Measurements from ENCODE around the gene SNAI3.

DNA sequence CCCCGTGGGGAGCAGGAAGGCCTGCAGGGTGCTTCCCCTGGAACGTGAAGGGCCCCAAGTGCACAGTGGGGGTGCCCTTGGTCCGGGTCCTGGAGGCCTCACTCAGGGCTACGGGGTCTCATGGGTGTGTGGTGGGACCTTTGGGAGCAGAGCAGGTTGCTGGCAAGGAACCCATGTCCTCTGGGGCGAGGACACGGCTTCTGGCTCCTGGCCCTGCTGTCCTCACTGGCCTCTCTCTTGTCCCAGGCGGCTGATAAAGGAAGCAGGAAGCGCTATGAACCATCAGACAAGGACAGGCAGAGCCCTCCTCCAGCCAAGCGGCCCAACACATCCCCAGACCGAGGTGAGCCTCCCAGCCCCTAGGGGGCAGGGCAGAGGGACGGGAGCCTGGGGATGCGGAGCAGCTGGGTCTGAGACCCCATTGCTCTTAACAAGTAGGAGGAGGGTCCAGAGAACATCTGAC lies 57.8 kb downstream of the SNAI3 start:
- no peak for TF ChIP-seq POLR2AphosphoS5 (IDR thresholded peaks at IDR 0.05; ENCODE audit: low read depth, low read length)
- TF ChIP-seq, protein P1, sequence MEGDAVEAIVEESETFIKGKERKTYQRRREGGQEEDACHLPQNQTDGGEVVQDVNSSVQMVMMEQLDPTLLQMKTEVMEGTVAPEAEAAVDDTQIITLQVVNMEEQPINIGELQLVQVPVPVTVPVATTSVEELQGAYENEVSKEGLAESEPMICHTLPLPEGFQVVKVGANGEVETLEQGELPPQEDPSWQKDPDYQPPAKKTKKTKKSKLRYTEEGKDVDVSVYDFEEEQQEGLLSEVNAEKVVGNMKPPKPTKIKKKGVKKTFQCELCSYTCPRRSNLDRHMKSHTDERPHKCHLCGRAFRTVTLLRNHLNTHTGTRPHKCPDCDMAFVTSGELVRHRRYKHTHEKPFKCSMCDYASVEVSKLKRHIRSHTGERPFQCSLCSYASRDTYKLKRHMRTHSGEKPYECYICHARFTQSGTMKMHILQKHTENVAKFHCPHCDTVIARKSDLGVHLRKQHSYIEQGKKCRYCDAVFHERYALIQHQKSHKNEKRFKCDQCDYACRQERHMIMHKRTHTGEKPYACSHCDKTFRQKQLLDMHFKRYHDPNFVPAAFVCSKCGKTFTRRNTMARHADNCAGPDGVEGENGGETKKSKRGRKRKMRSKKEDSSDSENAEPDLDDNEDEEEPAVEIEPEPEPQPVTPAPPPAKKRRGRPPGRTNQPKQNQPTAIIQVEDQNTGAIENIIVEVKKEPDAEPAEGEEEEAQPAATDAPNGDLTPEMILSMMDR (IDR thresholded peaks at IDR 0.05 in 2 of 3, conservative IDR thresholded peaks at IDR 0.05 in 1 of 3; ENCODE audit: borderline replicate concordance in 1 of 3, insufficient read depth in 1 of 3, low read depth in 2 of 3, low read length in 2 of 3), result peak in 2 of 3 experiments; percentile 77 to 87; a peak in 4 of 6 replicates
- no peak for TF ChIP-seq EZH2 (IDR thresholded peaks at IDR 0.05)
- TF ChIP-seq, protein P2, sequence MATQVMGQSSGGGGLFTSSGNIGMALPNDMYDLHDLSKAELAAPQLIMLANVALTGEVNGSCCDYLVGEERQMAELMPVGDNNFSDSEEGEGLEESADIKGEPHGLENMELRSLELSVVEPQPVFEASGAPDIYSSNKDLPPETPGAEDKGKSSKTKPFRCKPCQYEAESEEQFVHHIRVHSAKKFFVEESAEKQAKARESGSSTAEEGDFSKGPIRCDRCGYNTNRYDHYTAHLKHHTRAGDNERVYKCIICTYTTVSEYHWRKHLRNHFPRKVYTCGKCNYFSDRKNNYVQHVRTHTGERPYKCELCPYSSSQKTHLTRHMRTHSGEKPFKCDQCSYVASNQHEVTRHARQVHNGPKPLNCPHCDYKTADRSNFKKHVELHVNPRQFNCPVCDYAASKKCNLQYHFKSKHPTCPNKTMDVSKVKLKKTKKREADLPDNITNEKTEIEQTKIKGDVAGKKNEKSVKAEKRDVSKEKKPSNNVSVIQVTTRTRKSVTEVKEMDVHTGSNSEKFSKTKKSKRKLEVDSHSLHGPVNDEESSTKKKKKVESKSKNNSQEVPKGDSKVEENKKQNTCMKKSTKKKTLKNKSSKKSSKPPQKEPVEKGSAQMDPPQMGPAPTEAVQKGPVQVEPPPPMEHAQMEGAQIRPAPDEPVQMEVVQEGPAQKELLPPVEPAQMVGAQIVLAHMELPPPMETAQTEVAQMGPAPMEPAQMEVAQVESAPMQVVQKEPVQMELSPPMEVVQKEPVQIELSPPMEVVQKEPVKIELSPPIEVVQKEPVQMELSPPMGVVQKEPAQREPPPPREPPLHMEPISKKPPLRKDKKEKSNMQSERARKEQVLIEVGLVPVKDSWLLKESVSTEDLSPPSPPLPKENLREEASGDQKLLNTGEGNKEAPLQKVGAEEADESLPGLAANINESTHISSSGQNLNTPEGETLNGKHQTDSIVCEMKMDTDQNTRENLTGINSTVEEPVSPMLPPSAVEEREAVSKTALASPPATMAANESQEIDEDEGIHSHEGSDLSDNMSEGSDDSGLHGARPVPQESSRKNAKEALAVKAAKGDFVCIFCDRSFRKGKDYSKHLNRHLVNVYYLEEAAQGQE (IDR thresholded peaks at IDR 0.05; ENCODE audit: low read depth), result no peak
- no peak for TF ChIP-seq EZH2phosphoT487 (IDR thresholded peaks at IDR 0.05; ENCODE audit: borderline replicate concordance)
- TF ChIP-seq SIN3A (IDR thresholded peaks at IDR 0.05; ENCODE audit: low read depth), result no peak
- no peak for TF ChIP-seq RAD21 (IDR thresholded peaks at IDR 0.05; ENCODE audit: low read depth)
- TF ChIP-seq, protein P3, sequence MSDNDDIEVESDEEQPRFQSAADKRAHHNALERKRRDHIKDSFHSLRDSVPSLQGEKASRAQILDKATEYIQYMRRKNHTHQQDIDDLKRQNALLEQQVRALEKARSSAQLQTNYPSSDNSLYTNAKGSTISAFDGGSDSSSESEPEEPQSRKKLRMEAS (IDR thresholded peaks at IDR 0.05), result no peak
